ENCODE results near the gene MUC5B. TPM values are rescaled to one million over a fixed set of nuclear protein-coding genes. Genes with fewer than 3 reads are reported as not detected.

MUC5B gene
- total RNA-seq, 4 donors from 2014 or later: 0.22 to 0.61 (median 0.29) TPM; not detected in 1

- H3K4me3 ChIP-seq (ENCODE audit: low read depth, poor library complexity, severe bottlenecking): no peak overlapping the region
- DNase-seq (ENCODE audit: low spot score in 2 of 2): no peak
- 90 to 93% methylated on average over 33 to 37 of the region's 38 CpGs for WGBS, 2 donors
- TF ChIP-seq, protein P1, sequence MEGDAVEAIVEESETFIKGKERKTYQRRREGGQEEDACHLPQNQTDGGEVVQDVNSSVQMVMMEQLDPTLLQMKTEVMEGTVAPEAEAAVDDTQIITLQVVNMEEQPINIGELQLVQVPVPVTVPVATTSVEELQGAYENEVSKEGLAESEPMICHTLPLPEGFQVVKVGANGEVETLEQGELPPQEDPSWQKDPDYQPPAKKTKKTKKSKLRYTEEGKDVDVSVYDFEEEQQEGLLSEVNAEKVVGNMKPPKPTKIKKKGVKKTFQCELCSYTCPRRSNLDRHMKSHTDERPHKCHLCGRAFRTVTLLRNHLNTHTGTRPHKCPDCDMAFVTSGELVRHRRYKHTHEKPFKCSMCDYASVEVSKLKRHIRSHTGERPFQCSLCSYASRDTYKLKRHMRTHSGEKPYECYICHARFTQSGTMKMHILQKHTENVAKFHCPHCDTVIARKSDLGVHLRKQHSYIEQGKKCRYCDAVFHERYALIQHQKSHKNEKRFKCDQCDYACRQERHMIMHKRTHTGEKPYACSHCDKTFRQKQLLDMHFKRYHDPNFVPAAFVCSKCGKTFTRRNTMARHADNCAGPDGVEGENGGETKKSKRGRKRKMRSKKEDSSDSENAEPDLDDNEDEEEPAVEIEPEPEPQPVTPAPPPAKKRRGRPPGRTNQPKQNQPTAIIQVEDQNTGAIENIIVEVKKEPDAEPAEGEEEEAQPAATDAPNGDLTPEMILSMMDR (IDR thresholded peaks at IDR 0.05): no peak
- no peak for TF ChIP-seq POLR2A (IDR thresholded peaks at IDR 0.05)
- intact Hi-C loops (cut with DNase I; ENCODE audit: low total_unique reads): no loop called here
These were observed 29.7 kb downstream of the MUC5B start for GRCh38 chr11:1252371-1253102.

GRCh38 chr11:1253103-1253485 is 30.2 kb downstream of the MUC5B start:
- intact Hi-C loops (cut with DNase I; ENCODE audit: low total_unique reads): no loop called here
- 87 to 89% methylated on average over 9 of the region's 9 CpGs for WGBS, 2 donors
- TF ChIP-seq, protein P1 (IDR thresholded peaks at IDR 0.05): no peak
- no peak for TF ChIP-seq POLR2A (IDR thresholded peaks at IDR 0.05)
- no peak overlapping the region for H3K4me3 ChIP-seq (ENCODE audit: low read depth, poor library complexity, severe bottlenecking)
- no peak for DNase-seq (ENCODE audit: low spot score in 2 of 2)

- intact Hi-C loops (cut with DNase I; ENCODE audit: low total_unique reads): no loop called here
- 93% methylated on average over 20 to 22 of the region's 22 CpGs for WGBS, 2 donors
- no peak overlapping the region for H3K4me3 ChIP-seq (ENCODE audit: low read depth, poor library complexity, severe bottlenecking)
- TF ChIP-seq, protein P1 (IDR thresholded peaks at IDR 0.05): no peak
- DNase-seq (ENCODE audit: low spot score in 2 of 2): no peak
These were observed 31.3 kb downstream of the MUC5B start for GRCh38 chr11:1254086-1254648.

- no peak for DNase-seq (ENCODE audit: low spot score in 2 of 2)
- no peak for TF ChIP-seq POLR2A (IDR thresholded peaks at IDR 0.05)
- TF ChIP-seq, protein P1 (IDR thresholded peaks at IDR 0.05): no peak
- H3K4me3 ChIP-seq (ENCODE audit: low read depth, poor library complexity, severe bottlenecking): no peak overlapping the region
- 80 to 85% methylated on average over 3 to 8 of the region's 19 CpGs for WGBS, 2 donors
- intact Hi-C loops (cut with DNase I; ENCODE audit: low total_unique reads): no loop called here
These were observed 31.9 kb downstream of the MUC5B start for GRCh38 chr11:1254733-1255132.

GRCh38 chr11:1255151-1255550 is 32.3 kb downstream of the MUC5B start:
- intact Hi-C loops (cut with DNase I; ENCODE audit: low total_unique reads): no loop called here
- TF ChIP-seq, protein P1 (IDR thresholded peaks at IDR 0.05): no peak
- WGBS, 2 donors: 47 to 65% methylated on average over 8 to 13 of the region's 24 CpGs
- no peak overlapping the region for H3K4me3 ChIP-seq (ENCODE audit: low read depth, poor library complexity, severe bottlenecking)
- no peak for DNase-seq (ENCODE audit: low spot score in 2 of 2)
